ENCODE results near the gene NPC1L1.

NPC1L1 gene

GRCh38 chr7:44547536-44548231, 6.6 kb upstream of the NPC1L1 start:
- WGBS (ENCODE audit: extremely low coverage, insufficient coverage, insufficient read length) = no CpG with 5 or more reads among the region's 6 CpGs
- Histone ChIP-seq H3K4me1 (ENCODE audit: control insufficient read depth in 1 of 2, insufficient read depth in 2 of 2, low read length in 2 of 2) (peaks cover 13 to 15% of the 10 kb centered on the region in 2 experiments), H3K4ac (ENCODE audit: low read depth, low read length) (no peak overlapping the region), H4K12ac (ENCODE audit: low read depth, low read length) (no peak overlapping the region), H3K9me3 (ENCODE audit: insufficient read depth, low read depth, low read length) (no peaks in the 10 kb centered on the region), H3K36me3 (ENCODE audit: control insufficient read depth in 1 of 2, insufficient read depth in 2 of 2, low read length in 2 of 2) (no peaks in the 10 kb centered on the region), H3K9ac (ENCODE audit: low read length) (no peak overlapping the region), H2BK5ac (ENCODE audit: low read depth, low read length, poor library complexity) (no peak overlapping the region), H3K27ac (ENCODE audit: low read depth, low read length) (no peak overlapping the region), H3K27me3 (ENCODE audit: insufficient read depth, low read length) (no peaks in the 10 kb centered on the region), H2BK120ac (ENCODE audit: insufficient read depth, low read length, poor library complexity) (no peak overlapping the region), H3K23ac (ENCODE audit: low read length) (no peak overlapping the region), H3K79me1 (ENCODE audit: low read length) (peaks cover 3% of the 10 kb centered on the region), H3K79me2 (ENCODE audit: control insufficient read depth, insufficient read depth, low read length, poor library complexity) (no peaks in the 10 kb centered on the region), H4K8ac (ENCODE audit: low read depth, low read length) (no peak overlapping the region), H3K4me2 (ENCODE audit: low read length) (no peak overlapping the region), H2AK5ac (ENCODE audit: low read length) (no peak overlapping the region), H3K4me3 (ENCODE audit: low read depth, low read length) (no peak overlapping the region), H3K14ac (ENCODE audit: low read length) (no peak overlapping the region), H3K18ac (ENCODE audit: low read length) (no peak overlapping the region), H2BK12ac (ENCODE audit: low read length) (no peak overlapping the region), H2AFZ (ENCODE audit: insufficient read depth, low read length, poor library complexity) (no peak overlapping the region), H4K91ac (ENCODE audit: low read depth, low read length) (no peak overlapping the region)
- no peak for DNase-seq

GRCh38 chr7:44541876-44542610, 913 bp upstream of the NPC1L1 start:
- Histone ChIP-seq H2BK5ac (ENCODE audit: low read depth, low read length, poor library complexity) (no peak overlapping the region), H2AK5ac (ENCODE audit: low read length) (no peak overlapping the region), H3K79me2 (ENCODE audit: control insufficient read depth, insufficient read depth, low read length, poor library complexity) (no peaks in the 10 kb centered on the region), H3K4me1 (ENCODE audit: control insufficient read depth in 1 of 2, insufficient read depth in 2 of 2, low read length in 2 of 2) (peaks cover 15 to 26% of the 10 kb centered on the region in 2 experiments), H3K23ac (ENCODE audit: low read length) (no peak overlapping the region), H3K27me3 (ENCODE audit: insufficient read depth, low read length) (no peaks in the 10 kb centered on the region), H4K12ac (ENCODE audit: low read depth, low read length) (no peak overlapping the region), H3K4me2 (ENCODE audit: low read length) (no peak overlapping the region), H2BK120ac (ENCODE audit: insufficient read depth, low read length, poor library complexity) (no peak overlapping the region), H4K91ac (ENCODE audit: low read depth, low read length) (peak overlapping the region; percentile 30), H3K18ac (ENCODE audit: low read length) (no peak overlapping the region), H3K14ac (ENCODE audit: low read length) (no peak overlapping the region), H2BK12ac (ENCODE audit: low read length) (peak overlapping the region; percentile 9), H3K79me1 (ENCODE audit: low read length) (peaks cover 6% of the 10 kb centered on the region), H3K4me3 (ENCODE audit: low read depth, low read length) (no peak overlapping the region), H3K9ac (ENCODE audit: low read length) (no peak overlapping the region), H3K36me3 (ENCODE audit: control insufficient read depth in 1 of 2, insufficient read depth in 2 of 2, low read length in 2 of 2) (no peaks in the 10 kb centered on the region), H3K27ac (ENCODE audit: low read depth, low read length) (no peak overlapping the region), H3K9me3 (ENCODE audit: insufficient read depth, low read depth, low read length) (peaks cover 2% of the 10 kb centered on the region), H3K4ac (ENCODE audit: low read depth, low read length) (no peak overlapping the region), H4K8ac (ENCODE audit: low read depth, low read length) (no peak overlapping the region), H2AFZ (ENCODE audit: insufficient read depth, low read length, poor library complexity) (no peak overlapping the region)
- WGBS (ENCODE audit: extremely low coverage, insufficient coverage, insufficient read length) = no CpG with 5 or more reads among the region's 6 CpGs
- DNase-seq = no peak

GRCh38 chr7:44540592-44541027, 520 bp downstream of the NPC1L1 start:
- peaks cover 2% of the 10 kb centered on the region for H3K9me3 ChIP-seq (ENCODE audit: insufficient read depth, low read depth, low read length)
- no peaks in the 10 kb centered on the region for H3K27me3 ChIP-seq (ENCODE audit: insufficient read depth, low read length)
- no peak overlapping the region for H3K23ac ChIP-seq (ENCODE audit: low read length)
- H3K36me3 ChIP-seq (ENCODE audit: control insufficient read depth in 1 of 2, insufficient read depth in 2 of 2, low read length in 2 of 2) = no peaks in the 10 kb centered on the region
- H2BK120ac ChIP-seq (ENCODE audit: insufficient read depth, low read length, poor library complexity) = no peak overlapping the region
- peaks cover 15 to 26% of the 10 kb centered on the region in 2 experiments for H3K4me1 ChIP-seq (ENCODE audit: control insufficient read depth in 1 of 2, insufficient read depth in 2 of 2, low read length in 2 of 2)
- H4K12ac ChIP-seq (ENCODE audit: low read depth, low read length) = no peak overlapping the region
- H2AFZ ChIP-seq (ENCODE audit: insufficient read depth, low read length, poor library complexity) = no peak overlapping the region
- peaks cover 6% of the 10 kb centered on the region for H3K79me1 ChIP-seq (ENCODE audit: low read length)
- no peak overlapping the region for H3K27ac ChIP-seq (ENCODE audit: low read depth, low read length)
- H3K14ac ChIP-seq (ENCODE audit: low read length) = no peak overlapping the region
- H3K4me2 ChIP-seq (ENCODE audit: low read length) = no peak overlapping the region
- no peak for DNase-seq
- H3K79me2 ChIP-seq (ENCODE audit: control insufficient read depth, insufficient read depth, low read length, poor library complexity) = no peaks in the 10 kb centered on the region
- H3K9ac ChIP-seq (ENCODE audit: low read length) = no peak overlapping the region
- H4K8ac ChIP-seq (ENCODE audit: low read depth, low read length) = no peak overlapping the region
- H3K4ac ChIP-seq (ENCODE audit: low read depth, low read length) = no peak overlapping the region
- WGBS (ENCODE audit: extremely low coverage, insufficient coverage, insufficient read length) = no CpG with 5 or more reads among the region's 5 CpGs
- no peak overlapping the region for H3K4me3 ChIP-seq (ENCODE audit: low read depth, low read length)
- no peak overlapping the region for H2BK5ac ChIP-seq (ENCODE audit: low read depth, low read length, poor library complexity)
- no peak overlapping the region for H4K91ac ChIP-seq (ENCODE audit: low read depth, low read length)
- no peak overlapping the region for H2AK5ac ChIP-seq (ENCODE audit: low read length)
- H2BK12ac ChIP-seq (ENCODE audit: low read length) = no peak overlapping the region
- no peak overlapping the region for H3K18ac ChIP-seq (ENCODE audit: low read length)

GRCh38 chr7:44539669-44540506, 1.2 kb downstream of the NPC1L1 start:
- Histone ChIP-seq H3K4me2 (ENCODE audit: low read length) (no peak overlapping the region), H3K27ac (ENCODE audit: low read depth, low read length) (no peak overlapping the region), H3K9ac (ENCODE audit: low read length) (no peak overlapping the region), H3K4me1 (ENCODE audit: control insufficient read depth in 1 of 2, insufficient read depth in 2 of 2, low read length in 2 of 2) (peaks cover 14 to 24% of the 10 kb centered on the region in 2 experiments), H4K91ac (ENCODE audit: low read depth, low read length) (no peak overlapping the region), H3K79me1 (ENCODE audit: low read length) (peaks cover 5% of the 10 kb centered on the region), H3K18ac (ENCODE audit: low read length) (no peak overlapping the region), H3K4me3 (ENCODE audit: low read depth, low read length) (no peak overlapping the region), H2BK5ac (ENCODE audit: low read depth, low read length, poor library complexity) (no peak overlapping the region), H2AFZ (ENCODE audit: insufficient read depth, low read length, poor library complexity) (no peak overlapping the region), H4K8ac (ENCODE audit: low read depth, low read length) (no peak overlapping the region), H4K12ac (ENCODE audit: low read depth, low read length) (no peak overlapping the region), H3K23ac (ENCODE audit: low read length) (no peak overlapping the region), H2BK120ac (ENCODE audit: insufficient read depth, low read length, poor library complexity) (no peak overlapping the region), H2BK12ac (ENCODE audit: low read length) (no peak overlapping the region), H3K9me3 (ENCODE audit: insufficient read depth, low read depth, low read length) (peaks cover 2% of the 10 kb centered on the region), H3K27me3 (ENCODE audit: insufficient read depth, low read length) (no peaks in the 10 kb centered on the region), H2AK5ac (ENCODE audit: low read length) (no peak overlapping the region), H3K36me3 (ENCODE audit: control insufficient read depth in 1 of 2, insufficient read depth in 2 of 2, low read length in 2 of 2) (no peaks in the 10 kb centered on the region), H3K79me2 (ENCODE audit: control insufficient read depth, insufficient read depth, low read length, poor library complexity) (no peaks in the 10 kb centered on the region), H3K4ac (ENCODE audit: low read depth, low read length) (no peak overlapping the region), H3K14ac (ENCODE audit: low read length) (no peak overlapping the region)
- peak in 1 of 2 donors; percentile 13 for DNase-seq
- WGBS (ENCODE audit: extremely low coverage, insufficient coverage, insufficient read length) = no CpG with 5 or more reads among the region's 27 CpGs

Measured in trophoblast cell (in vitro differentiated cells and primary cell).